Muscle of arm (tissue), 12 donors: Measurements from ENCODE around the gene KCNC4. TPM values are rescaled to one million over a fixed set of nuclear protein-coding genes. Genes with fewer than 3 reads are reported as not detected.

Experiments used
- DNase-seq: peaks from one replicate; pipeline ENCODE4 v3.0.0-alpha.2; 2013
- polyA plus RNA-seq, 12 donors: library from polyadenylated mRNA; unstranded; fragments of 120-200 nt; gene quantifications; one replicate each; pipeline ENCODE4 v1.2.1, GENCODE V29; 2013; ENCODE audit not compliant: insufficient read length in 12 of 12

KCNC4 gene
- polyA plus RNA-seq, 12 donors, result 4.7 to 21.9 (median 7.6) TPM; not detected in 1

DNA sequence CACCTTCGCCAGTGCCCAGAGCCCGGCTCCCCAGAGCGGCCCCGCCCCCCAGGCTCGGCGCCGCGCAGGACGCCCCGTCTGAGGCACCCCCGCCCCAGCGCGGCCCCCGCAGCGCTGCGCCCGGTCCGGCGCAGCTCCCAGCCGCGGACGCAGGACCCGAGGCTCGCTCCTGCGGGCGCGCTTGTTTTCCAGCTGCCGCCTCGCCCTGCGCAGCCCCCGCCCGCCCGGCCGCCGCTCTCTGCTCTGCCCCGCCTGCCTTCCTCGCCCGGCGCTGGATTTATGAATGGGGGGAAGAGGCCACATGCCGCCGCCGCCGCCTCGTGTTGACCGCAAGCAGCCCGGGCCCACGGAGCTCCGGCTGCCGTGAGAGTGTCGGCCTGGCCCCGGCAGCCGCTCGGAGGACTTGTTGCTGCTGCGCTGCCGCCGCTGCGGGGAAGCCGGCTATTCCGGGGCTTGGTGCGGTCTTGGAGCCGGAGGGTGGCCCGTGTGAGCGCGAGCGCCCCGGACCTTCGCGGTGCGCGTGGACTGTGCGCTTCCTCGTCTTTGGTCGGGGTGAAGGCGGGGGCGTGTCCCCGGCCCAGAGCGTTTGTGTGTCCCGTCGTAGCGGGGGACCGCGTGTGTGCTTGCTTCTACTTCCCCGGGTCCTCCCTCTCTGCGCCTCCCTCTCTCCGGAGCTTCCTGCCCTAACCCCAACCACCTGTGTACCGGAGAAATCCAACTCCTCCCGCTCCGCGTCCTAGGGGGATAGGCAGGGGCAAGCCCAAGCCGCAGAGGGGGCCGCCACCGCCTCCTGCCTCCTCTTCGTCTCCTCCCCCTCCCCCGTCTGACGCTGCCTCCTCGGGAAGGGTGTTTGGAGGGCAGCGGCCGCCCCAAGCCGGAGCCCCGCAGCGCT, 736 bp downstream of the KCNC4 start:
- no peak for DNase-seq

DNA sequence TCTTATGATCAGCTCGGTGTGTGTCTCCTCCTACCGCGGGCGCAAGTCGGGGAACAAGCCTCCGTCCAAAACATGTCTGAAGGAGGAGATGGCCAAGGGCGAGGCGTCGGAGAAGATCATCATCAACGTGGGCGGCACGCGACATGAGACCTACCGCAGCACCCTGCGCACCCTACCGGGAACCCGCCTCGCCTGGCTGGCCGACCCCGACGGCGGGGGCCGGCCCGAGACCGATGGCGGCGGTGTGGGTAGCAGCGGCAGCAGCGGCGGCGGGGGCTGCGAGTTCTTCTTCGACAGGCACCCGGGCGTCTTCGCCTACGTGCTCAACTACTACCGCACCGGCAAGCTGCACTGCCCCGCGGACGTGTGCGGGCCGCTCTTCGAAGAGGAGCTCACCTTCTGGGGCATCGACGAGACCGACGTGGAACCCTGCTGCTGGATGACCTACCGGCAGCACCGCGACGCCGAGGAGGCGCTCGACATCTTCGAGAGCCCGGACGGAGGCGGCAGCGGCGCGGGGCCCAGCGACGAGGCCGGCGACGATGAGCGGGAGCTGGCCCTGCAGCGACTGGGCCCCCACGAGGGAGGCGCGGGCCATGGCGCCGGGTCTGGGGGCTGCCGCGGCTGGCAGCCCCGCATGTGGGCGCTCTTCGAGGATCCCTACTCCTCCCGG, 1.5 kb downstream of the KCNC4 start:
- DNase-seq, result no peak

DNA sequence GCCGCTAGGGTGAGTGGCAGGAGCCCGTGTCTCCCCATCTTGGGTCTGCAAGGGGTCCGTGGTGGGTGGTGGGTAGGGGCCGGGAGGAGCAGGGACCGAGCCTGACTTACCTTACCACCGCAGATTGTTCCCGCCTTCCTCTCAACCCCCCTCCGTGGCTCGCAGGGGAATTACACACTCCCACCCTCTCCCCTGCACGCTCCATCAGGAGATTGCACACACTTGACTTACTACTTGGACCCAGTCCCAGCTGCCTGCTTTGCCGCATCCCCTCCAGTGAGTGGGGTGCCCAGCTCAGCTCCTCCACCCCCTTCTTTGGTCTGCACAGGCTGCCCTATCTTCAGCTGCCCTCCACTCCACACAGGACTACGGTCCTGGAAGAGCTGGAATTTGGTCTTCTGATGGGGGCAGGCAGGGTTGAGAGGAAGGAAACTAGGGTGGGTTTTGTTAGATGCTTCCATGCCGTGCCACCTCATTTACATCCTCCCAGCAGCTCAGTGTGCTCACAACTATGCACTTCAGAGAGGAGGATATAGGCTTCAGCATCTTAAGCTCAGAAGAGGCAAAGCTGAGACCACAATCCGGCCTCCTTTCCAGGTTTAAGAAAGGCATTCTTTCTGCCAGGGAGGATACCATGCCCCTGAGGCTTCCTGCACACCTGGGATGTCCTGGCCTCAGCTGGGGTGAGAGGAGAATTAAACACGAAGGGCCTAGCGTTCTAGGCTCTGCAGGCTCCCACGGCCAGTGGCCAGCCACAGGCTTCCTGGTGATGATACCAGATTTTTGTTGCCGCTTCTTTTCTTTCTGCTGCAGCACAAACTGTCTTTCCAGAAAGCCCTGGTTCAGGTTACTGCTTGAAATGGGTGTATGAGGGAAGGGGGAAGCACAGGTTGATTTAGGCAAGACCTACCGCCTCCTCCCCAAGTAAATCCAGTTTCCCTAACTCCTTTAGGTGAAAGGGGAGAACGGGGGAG, 2.3 kb downstream of the KCNC4 start:
- DNase-seq, result no peak

DNA sequence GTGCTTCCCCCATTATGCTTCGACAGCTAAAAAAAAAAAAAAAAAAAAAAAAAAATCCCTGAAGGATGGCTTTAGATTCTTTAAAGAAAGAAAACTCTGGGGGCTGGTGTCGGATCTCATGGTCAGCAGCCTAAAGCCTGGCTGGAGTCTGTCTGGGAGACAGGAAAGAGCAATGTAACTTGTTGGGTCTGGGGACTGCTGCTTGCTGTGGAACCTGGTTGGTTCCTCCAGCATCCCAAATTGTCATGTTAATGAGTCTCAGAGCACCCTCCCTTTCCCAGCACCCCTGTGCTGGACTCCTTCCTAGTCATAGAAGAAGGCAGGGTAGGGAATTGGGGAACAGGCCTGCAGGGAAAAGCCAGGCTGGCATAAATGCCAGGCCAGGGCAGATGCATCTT, 3.0 kb downstream of the KCNC4 start:
- DNase-seq, result no peak

DNA sequence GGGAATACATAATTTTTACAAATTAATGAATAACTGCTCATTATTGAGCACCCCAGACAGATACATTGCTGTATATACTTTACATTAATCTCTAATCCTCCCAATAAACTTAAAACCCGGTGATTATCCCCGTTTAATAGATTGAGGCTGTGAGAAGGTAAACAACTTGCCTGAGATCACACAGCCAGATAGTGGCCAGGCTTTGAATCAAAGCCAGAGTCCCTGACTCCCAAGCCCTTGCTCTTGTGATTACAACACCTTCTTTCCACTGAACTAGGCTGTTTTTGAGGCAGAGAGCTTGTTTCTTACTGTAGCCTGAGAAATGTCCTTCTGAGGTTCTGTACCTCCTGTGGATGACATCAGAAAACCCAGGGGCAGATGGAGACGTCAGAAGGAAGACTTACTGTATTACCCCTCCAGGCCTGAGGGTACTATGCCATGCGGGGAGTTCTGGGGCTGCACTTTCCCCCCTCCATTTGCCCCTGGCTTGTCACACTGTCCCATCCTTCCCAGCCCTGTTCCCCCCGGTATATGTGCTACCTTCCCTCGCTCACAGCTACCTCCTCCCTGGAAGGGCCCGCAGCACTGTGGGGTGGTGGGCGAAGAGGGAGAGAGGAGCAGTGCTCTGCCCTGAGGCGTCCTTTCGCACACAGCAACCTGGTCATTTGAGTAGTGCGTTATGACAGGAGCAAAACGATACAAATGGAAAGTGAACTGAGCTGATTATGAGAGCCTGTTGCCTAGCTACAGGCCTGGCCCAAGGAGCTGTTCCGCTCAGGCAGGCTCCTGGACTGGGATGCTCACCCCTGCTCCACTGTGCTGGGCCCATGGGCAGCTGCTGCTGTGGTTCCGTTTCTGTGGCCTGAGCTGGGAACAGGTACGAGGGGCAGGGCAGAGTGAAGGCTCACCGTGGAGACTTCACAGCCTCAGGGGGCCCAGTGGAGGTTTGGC, 4.6 kb downstream of the KCNC4 start:
- DNase-seq, result no peak

DNA sequence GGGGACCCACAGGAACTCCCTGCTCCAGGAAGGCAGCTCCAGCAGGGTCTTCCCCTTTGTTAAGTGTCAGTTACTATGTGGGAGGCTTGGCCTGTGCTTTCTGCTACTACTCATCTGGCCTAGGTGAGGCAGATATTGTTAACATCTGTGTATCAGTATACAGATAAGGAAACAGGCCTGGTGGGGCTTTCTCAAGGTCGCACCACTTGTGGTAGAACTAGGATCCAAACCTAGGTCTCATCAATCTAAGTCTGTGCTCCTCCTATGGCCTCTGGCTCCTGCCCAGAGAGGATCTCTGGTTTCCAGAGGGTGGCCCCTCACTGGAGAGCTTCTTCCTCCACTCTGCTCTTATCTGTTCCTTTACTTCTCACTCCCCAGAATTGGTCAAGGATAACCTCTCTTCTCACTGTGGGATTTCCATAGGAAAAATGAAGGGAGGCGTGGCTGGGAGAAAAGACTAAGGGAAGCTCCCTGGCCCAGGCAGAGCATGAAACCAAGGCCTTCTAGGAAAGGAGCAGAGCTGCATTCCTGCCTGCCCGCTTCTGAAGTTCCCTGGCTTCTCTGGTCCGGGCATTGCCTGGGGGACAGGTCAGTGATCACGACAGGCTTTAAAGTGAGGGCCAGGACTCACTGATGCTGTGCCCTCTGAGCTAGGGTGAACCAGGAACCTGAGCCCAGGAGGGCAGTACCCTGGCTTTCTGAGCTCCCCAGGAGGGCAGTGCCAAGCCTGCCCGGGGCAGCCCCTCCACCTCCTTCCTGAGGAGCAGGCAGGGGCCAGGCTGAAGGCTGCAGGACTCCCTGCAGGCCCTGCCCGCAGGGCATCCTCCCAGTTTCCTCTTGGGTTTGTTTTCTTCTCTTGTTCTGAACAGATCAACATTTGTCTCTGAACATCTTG, 5.8 kb downstream of the KCNC4 start:
- DNase-seq, result no peak

DNA sequence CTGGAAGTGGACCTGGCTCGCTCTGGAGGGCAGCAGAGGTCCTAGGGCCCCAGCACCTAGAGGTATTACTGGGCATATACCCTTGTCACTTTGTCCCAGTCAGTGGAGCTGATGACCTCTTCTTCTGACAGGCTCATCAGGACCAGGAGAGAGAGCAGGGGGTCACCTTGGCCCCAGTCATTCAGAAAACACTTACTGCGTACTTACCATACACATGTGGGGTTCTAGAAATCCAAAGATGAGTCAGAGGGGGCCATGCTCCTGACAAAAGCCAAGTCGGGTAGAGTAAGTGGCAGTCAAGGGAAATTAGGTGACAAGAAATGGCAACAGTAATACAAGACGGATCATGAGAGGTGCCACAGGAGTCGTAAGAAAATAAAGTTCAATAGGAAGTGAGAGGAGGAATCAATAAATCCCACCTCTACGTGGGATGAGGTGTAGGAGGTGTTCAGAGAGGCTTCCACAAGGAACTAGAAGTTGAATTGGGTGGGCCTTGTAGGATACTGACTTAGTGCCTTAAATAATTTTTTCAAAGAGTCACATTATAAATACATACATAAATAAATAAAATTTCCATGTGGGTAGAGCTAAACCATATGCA, 6.8 kb downstream of the KCNC4 start:
- no peak for DNase-seq

DNA sequence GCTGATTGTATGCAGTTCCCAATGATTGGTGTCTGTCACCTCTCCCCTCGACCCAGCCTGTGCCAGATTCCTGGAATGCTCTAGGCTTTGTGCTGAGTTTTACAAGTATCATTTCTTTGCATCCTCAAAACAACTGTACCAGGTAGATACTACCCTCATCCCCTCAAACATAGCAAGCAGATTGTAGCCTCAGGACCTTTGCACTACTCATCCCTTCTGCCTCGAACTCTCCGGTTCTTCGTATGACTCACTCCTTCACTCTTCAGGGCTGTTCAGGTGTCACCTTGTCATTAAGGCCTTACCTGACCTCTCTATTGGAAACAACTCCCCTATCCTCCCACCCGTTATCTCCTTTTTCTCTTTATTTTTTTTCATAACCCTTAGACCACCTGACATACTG, 8.0 kb downstream of the KCNC4 start:
- DNase-seq, result no peak

DNA sequence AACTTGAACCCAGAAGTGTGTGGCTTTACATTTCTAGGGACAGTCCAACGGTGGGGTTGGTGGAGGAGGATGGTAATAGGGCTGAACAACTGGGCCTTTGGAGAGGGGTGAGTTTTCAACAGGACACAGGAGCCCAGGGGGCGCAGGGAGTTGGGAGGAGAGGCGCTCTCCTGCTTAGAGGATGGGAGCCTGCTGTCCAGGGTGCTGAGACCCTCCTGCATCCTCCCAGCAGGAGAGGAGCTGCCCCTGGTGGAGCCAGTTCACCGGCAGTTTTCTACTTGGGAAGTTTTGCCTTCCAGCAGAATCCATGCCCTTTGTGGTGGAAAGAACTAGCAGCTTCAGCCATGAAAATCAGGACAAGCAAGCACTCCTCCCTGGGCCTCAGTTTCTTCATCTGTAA, 8.6 kb downstream of the KCNC4 start:
- no peak for DNase-seq

DNA sequence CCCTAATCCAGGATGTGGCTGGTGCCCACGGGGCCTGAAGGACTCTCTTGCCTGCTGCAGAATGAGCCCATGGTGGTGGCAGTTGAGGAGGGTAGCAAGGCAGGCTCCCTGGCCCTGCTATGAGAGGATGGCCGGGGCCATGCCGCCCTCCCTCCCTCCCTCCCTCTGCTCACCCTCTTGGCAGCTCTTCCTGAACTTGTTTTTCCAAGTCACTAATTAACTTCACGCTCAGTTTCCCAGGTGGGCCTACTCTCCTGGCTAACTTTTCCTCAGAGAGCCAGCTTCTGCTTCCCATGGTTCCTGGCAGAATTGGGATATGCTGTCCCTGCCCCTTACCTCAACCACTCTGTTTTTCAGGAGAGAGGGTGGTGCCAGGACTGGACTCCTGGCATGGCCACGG, 10.2 kb downstream of the KCNC4 start:
- no peak for DNase-seq

DNA sequence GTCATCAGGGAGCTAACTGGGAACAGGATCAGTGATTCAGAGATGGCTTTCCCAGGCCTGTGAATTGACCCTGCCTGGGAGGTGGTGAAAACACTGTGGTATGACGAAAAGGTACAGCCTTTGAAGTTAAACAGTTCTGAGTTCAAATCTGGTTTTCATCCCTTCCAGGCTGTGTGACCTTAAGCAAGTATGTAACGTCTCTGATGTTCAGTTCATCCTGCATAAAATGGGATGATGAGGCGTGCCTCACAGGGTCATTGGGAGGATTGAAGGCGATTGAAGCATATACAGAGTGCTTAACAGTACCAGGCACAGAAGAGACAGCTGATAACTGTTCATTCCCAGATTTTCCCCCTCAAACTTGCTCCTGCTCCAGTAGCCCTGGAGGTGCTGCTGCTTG, 11.0 kb downstream of the KCNC4 start:
- DNase-seq, result no peak

DNA sequence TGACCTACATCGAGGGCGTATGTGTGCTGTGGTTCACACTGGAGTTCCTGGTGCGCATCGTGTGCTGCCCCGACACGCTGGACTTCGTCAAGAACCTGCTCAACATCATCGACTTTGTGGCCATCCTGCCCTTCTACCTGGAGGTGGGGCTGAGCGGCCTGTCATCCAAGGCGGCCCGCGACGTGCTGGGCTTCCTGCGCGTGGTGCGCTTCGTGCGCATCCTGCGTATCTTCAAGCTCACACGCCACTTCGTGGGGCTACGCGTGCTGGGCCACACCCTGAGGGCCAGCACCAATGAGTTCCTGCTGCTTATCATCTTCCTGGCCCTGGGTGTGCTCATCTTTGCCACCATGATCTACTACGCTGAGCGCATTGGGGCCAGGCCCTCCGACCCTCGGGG, 13.0 kb downstream of the KCNC4 start:
- DNase-seq, result no peak

DNA sequence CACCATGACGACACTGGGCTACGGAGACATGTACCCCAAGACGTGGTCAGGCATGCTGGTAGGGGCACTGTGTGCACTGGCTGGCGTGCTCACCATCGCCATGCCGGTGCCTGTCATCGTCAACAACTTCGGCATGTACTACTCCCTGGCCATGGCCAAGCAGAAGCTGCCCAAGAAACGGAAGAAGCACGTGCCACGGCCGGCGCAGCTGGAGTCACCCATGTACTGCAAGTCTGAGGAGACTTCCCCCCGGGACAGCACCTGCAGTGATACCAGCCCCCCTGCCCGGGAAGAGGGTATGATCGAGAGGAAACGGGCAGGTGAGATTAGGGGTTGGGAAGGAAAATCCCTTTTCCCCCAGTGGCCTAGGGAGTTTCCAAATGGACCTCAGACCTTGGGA, 13.5 kb downstream of the KCNC4 start:
- no peak for DNase-seq

DNA sequence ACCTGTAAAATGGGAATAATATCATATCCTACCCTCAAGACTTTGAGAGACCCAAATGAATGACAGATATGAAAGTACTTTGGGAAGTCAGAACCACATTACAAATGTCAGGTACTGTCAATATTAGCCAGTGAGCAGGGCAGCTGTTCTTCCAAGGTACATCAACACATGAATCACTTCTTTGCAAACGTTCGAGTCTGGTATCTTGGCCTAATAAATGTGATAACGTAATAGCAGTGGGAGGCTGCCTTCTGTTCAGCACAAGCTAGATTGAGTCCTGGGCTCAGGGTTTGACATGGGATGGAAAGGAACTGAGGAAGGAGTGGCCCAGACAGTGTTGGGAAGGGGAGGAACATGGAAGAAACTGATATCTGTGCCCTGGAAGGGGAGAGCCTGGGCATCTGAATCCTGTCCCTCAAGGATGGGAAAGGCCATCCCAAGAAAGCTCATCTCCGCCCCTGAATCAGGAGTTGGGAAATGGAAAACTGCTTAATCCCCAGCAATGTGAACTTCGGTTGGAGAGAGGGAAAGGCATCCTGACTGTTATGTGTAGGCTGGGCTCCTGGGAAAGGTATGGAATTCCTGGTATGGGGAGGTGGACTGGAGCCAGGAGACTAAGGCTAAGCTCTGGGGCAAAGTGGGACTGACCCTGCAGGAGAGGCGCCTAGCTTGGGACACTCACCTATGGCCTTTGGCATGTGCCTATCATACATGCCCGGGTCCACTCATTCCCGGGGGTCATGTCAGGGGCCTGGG, 14.3 kb downstream of the KCNC4 start:
- no peak for DNase-seq

DNA sequence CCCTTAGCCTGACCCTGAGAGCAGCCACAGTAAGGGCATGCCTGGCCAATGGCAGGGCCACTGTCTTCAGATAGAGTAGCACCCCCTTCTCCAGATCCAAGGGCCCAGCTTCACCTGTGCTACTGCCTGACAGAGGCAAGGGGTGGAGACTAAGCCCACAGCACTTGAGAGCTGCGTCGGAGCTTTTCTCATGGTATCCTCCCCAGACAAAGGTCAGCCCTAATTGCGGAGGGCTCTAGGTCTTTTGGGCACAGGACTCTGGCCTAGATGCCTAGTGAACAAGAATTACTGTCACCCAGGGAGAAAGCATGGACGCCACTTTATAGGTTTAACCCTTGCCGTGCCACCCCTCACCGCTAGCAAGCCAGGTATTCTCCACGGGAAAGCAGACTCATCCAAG, 15.1 kb downstream of the KCNC4 start:
- no peak for DNase-seq

DNA sequence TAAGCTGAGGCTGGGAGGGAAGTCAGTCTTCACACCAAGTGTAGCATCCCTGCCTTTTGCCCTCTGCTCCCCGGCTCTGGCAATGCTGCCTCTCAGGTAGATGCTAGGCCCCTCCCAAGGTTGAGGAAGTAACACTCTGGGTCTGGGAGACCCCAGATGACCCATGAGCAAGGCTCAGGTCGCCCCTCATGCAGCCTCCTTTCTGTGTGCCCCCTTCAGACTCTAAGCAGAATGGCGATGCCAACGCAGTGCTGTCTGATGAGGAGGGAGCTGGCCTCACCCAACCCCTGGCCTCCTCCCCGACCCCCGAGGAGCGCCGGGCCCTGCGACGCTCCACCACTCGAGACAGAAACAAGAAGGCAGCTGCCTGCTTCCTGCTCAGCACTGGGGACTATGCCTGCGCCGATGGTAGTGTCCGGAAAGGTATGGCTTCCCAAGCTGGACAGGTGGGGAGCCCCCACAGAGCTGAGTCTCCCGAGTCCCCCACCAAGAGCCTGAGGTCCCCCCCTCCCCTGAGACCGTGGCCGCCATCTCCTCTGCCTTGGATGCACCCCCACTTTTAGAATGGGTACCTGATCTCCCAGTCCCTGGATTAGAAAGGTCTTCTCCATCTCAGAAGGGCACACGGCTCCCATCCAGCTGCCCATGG, 15.8 kb downstream of the KCNC4 start:
- no peak for DNase-seq

DNA sequence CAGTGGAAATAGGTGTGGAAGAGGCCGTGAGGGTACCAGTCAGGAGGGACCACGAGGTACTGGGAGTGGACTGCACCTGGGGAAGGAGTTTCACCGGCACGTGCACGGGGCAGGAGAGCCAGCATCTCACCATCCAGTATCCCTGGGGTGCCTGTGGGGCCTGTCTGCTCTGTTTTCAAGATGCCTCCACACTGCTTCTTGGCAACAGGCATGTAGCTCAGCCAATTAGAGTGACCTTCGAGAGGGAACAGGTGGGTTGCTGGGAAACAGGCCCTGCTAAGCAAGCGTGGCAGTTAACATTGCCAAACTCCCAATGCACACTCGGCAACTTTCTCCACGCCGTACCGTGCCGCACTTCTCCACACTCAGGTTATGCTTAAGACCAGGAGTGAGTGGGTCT, 17.7 kb downstream of the KCNC4 start:
- DNase-seq, result no peak

DNA sequence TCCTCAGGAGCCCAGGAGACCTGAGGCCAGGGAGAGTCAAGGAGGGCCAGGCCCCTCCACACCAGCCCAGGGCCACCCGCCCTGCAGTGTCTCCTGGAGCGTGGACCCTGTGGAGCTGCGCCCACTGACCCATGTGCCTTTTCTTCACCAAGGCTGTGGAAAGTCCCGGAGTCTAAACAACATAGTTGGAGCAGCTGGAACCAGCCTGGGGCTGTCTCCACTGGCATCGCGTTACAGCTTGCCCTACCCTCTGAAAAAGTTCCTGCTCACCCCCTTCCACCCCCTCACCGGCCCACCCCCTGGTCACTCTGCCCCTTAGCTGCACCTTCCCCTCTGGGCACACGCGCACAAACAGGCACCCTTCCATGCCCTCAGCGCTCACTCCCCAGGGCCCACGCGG, 18.3 kb downstream of the KCNC4 start:
- DNase-seq, result no peak
